ENCODE data around the gene IFITM10.

DNA sequence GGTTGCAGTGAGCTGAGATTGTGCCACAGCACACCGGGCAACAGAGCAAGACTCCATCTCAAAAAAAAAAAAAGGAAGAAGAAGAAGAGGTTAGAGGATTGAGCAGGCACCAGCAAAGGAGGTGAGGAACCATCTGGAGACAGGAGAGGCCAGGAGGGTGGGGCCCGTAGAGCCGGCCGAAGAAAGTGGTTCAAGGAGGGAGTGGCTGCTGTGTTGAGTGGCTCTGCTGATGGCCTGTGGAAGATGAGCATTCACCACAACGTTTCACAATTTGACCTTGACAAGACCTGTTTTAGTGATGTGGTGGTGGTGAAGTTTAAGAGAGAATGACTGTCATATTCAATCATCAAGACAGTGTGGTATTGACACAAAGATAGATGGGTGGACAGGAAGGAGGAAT lies 20.1 kb upstream of the IFITM10 start:
- TF ChIP-seq, protein P1, sequence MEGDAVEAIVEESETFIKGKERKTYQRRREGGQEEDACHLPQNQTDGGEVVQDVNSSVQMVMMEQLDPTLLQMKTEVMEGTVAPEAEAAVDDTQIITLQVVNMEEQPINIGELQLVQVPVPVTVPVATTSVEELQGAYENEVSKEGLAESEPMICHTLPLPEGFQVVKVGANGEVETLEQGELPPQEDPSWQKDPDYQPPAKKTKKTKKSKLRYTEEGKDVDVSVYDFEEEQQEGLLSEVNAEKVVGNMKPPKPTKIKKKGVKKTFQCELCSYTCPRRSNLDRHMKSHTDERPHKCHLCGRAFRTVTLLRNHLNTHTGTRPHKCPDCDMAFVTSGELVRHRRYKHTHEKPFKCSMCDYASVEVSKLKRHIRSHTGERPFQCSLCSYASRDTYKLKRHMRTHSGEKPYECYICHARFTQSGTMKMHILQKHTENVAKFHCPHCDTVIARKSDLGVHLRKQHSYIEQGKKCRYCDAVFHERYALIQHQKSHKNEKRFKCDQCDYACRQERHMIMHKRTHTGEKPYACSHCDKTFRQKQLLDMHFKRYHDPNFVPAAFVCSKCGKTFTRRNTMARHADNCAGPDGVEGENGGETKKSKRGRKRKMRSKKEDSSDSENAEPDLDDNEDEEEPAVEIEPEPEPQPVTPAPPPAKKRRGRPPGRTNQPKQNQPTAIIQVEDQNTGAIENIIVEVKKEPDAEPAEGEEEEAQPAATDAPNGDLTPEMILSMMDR (conservative IDR thresholded peaks at IDR 0.05 in 1 of 2, IDR thresholded peaks at IDR 0.05 in 1 of 2; ENCODE audit: low read depth in 1 of 2, low read length in 2 of 2): no peak
- TF ChIP-seq EZH2 (IDR thresholded peaks at IDR 0.05; ENCODE audit: low read length, missing control alignments): no peak

Data from fibroblast of lung (primary cell).